Measurements from ENCODE around the gene GASK1B.

GRCh38 chr4:158209825-158210807, 37.3 kb upstream of the GASK1B start, which contains the start of gene TMEM144:
- TF ChIP-seq CTCF (IDR thresholded peaks at IDR 0.05 in 8 of 11, conservative IDR thresholded peaks at IDR 0.05 in 3 of 11) = peak in 1 of 11 experiments; percentile 19
- peak; percentile 59 to 82 (median 78) for TF ChIP-seq POLR2AphosphoS5 (IDR thresholded peaks at IDR 0.05)
